CMK (cell line): Measurements from ENCODE around the gene FKBP2.

Experiments used
- DNase-seq: peaks from one replicate; pipeline ENCODE4 v3.0.0-alpha.2; 2010; ENCODE audit warnings: low read depth

Gene FKBP2

DNA sequence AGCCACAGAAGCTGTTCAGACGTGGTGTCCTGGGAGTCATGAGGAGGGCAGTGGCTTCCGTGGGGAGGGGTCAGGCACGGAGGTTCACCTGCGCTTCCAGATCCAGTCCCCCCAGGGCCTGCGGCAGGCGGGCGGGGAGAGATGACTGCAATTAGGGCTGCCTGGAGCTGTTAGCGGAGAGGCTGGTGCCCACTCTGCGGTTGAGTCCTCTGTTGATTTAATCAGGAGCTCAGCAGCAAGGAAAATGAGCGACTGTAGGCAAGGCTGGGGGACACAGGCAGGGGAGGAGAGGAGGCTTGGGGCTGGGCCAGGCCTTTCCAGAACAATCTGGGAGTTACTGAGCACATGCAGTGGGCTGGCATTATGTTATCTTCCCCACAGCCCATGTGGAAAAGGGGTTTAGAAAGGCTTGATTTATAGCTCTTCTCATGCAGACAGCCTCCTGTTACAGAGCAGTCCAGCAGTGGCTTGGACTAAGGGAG lies 23.5 kb downstream of the FKBP2 start:
- no peak for DNase-seq

DNA sequence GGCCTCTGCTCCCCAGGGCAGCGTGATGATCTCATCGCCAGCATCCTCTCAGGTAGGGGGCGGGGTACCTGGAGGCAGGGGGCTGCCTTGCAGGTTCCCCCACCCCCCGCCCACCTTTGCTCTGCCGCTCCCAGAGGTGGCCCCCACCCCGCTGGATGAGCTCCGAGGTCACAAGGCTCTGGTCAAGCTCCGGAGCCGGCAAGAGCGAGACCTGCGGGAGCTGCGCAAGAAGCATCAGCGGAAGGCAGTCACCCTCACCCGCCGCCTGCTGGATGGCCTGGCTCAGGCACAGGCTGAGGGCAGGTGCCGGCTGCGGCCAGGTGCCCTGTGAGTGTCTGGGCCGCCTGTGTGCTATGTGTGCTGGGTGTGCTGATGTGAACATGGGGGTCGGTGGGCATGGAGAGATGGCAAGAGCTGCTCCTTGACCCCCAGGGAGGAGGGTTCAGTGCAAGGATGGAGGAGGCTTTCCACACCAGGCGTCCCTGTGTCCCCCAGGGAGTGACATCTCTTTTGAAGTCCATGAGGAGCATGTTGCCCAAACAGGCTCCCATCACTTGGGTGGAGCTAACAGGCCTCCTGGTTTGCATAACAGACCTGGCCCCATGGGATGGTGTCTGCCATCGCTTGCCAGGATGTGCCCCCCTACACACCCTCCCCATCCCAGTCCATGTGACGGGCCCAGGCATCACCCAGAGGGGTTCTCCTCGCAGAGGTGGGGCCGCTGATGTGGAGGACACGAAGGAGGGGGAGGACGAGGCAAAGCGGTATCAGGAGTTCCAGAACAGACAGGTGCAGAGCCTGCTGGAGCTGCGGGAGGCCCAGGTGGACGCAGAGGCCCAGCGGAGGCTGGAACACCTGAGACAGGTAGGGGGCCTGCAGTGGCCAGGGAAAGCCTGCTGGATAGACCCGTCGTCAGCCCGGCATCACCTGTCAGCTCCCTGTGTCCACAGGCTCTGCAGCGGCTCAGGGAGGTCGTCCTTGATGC lies 24.6 kb downstream of the FKBP2 start:
- no peak for DNase-seq

DNA sequence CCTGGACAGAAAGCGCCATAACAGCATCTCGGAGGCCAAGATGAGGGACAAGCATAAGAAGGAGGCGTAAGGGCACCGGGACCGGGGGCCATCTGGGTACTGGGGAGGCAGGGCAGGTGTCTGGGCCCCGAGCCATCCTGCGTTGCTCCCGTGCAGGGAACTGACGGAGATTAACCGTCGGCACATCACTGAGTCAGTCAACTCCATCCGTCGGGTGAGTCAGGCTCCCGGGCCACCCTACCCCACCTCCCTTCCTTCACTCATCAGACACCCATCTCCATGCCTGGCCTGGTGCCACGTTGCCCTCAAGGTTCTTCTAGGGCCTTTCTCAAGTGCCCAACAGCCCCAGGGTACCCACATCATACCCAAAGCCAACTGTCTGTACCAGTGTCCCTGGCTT lies 25.4 kb downstream of the FKBP2 start:
- DNase-seq: no peak

DNA sequence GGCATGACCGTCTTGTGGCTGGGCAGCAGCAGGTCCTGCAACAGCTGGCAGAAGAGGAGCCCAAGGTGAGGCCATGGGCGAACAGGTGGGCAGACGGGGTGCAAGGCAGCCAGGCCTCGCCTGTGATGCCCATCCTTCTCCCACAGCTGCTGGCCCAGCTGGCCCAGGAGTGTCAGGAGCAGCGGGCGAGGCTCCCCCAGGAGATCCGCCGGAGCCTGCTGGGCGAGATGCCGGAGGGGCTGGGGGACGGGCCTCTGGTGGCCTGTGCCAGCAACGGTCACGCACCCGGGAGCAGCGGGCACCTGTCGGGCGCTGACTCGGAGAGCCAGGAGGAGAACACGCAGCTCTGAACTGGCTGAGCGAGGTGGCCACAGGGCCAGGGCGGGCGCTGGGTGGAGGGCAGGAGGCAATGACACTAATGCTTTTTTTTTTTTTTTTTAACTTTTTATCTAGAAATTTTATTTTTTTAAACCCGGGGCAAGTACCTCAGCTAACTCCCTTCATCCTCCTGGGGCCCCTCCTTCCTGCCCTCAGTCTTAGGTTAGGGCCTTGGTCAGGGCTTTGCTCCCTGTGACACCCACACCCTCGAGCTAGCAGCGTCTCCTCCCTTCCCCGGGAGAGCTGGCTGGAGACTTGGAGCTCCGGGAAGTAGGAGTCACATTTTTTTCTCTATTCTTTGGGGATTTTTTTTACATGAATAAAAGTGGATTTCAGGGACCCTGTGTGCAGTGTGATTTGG lies 26.5 kb downstream of the FKBP2 start:
- no peak for DNase-seq

DNA sequence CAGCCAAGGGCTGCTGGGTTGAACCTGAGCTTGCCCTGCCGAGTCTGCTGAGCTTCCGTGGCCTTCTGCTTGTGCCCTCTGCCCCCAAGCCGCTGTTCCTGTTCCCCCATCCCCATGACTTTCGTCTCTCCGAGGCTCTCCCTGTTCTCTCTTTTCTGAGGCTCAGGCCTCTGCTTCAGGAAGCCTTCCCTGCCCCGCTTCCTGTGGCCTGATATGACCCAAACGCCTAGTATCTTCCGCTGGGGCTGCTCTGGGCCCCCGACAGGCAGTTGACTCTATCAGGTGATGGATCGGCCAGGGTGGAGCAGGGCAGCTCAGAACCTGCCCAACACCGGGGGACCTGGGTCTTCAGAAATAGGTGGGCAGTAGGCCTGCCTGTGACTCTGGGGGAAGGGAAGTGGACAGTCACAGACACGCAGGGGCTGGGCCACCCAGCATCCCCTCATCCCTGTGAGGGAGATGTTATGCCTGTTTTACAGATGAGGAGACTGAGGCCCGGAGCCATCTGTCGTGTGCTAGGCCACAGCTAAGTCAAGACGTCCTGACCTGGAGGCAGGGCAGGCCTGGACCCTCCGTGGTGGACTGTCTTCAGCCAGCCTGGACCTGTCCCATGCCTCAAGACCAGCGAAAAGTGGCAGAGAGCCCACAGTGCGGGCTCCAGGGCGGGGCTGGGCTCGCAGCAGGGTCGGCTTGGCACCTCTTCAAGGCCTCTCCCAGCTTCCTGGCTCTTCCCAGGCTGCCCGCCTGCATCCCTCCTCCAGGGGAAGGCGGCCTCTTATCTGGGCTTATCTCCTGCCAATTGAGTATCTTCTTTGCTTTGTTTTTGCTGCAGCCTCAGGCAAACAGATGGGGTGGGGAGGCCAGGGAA lies 27.4 kb downstream of the FKBP2 start:
- DNase-seq: peak; percentile 68

DNA sequence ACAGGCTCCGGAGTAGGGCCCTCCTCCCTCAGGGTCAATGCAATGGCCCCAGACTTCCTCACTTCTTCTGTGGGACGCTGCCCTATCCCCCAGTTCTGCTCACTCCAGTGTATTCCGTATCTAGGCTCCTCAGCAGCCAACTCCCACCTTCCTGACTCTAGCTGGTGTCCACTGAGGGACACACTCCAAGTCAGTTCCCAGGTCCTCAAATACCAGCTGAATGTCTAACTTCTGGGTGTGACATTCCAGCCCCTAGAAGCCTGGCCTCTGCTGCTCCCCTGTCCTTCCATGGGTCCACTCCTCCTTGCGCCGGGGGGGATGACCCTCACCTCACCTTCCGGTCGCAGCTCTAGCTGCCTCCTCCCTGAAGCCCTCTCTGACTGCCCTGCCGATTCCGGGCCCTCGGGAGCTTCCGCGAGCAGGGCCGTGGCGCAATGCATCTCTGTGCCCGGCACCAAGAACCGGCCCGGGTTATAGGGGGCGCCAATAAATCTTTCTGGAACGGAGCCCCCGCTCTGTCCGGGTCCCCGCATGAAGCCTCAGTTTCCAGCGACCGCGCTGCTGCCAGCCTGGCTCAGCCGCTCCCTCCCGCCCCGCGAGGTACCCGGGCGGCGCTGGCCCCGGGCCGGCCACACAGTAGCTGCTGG lies 28.1 kb downstream of the FKBP2 start:
- DNase-seq: no peak

DNA sequence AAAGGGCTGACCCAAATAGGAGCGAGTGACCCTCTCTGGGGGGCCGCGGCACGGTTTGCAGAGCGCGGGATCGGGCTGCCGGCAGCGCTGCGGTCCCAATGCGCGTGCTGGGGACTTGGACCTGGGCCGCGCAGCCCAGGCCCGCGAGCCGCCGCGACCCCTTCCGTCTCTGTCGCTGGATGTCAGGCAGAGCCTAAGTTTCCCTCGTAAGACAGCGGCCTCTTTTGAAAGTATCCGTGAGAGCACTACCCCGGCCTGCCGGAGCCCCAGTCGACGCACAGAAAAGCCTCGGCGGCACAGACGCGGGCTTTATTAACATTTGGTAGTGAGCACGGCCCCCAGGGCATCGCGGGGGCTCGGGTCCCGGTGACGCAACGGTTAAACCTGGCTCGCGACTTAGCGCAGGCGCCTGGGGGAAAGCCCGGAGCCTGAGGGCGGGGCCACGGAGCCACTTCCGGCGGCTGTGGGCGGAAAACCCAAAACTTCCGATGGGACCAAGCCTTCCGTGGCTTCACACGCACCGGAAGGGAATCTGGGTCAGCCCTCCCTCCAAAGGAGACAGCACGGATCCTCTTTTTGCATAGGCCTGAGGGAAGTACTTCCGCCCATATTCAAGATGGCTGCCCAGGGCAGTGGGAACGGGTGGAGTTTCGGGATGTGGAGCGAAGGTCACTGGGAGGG lies 28.8 kb downstream of the FKBP2 start:
- DNase-seq: peak; percentile 96

DNA sequence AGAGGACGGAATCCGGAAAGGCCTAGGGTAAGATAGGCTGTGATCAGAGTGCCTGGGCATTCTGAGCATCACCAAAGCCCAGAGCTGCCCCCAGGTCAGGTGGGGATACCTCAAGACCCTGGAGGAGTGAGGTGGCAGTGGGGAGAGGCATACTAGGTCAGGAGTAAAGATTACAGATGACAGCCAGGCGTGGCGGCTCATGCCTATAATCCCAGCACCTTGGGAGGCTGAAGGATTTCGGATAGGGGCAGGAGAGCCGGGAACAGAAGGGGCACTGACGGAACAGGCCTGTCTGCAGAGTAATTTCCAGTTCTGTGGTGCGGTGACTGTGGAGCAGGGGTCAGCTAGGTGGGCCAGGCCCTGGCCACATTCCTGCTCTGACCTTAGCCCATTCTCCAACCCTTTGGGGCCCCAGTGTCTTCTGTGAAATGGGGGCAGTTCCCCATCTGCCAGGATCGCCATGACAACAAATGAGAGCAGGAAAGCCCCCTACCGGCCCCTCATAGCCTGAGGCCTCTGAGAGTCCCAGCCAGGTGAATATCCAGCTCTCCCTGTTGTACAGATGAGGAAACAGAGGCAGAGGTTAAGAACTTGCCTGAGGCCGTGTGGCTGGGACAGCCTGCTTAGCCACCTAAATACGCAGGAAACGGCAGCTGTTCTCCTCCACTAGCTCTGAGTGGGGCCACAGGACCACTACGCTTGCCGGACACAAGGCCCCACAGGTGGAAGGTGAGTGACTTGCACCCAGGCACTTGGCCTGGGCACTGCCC lies 34.3 kb downstream of the FKBP2 start:
- no peak for DNase-seq

DNA sequence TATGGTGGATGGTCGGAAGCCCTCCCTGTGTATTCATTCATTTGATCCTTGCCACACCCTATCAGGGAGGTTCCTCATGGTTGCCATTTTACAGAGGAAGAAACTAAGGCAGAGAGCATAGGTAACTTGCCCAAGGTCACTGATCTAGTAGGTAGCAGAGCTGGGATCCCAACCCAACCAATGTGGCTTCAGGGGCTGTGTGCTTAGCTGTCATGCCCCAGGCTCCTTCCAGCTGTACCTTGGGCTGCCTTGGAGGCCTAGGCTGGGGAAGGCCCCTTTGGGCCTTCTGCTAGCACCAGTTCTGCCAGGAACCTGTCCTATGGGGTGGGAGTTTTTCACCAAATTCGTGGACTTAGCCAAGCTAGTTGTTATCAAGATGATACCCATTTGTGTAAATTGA lies 34.9 kb downstream of the FKBP2 start:
- DNase-seq: no peak

DNA sequence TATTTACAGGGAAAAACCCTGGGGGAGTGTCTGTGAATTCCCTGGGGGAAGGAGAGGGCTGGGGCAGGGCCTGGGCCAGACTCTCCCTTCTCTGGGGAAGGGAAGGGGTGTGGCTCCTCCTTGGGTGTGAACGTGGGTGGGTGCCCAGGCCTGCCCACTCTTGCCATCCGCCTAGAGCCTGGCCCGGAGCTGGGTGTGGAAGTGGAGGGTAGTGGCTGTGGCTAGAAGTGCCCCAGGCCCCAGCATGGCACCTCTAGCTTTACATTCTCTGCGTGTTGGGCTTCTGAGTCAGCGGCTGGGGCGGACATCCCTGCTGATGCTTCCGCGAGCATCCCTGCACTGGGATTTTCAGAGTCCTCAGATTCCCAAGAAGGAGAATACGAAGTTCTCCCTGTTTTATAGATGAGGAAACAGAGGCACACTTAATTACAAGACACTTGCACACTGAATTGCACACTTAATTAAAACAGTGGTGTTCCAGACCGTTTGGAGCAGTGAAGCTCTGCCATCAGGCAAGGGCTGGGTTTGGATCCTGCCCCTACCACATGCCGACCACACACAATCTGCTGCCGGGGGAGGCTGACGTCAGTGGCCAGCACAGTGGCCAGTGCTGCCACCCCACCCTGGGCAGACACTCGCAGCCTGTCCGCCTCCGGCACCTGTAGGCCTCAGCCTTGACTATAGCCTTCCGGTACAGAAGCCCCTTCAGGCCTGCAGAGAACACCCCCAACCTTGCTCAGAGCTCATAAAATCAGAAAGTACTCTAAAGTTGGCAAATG lies 35.9 kb downstream of the FKBP2 start:
- no peak for DNase-seq

DNA sequence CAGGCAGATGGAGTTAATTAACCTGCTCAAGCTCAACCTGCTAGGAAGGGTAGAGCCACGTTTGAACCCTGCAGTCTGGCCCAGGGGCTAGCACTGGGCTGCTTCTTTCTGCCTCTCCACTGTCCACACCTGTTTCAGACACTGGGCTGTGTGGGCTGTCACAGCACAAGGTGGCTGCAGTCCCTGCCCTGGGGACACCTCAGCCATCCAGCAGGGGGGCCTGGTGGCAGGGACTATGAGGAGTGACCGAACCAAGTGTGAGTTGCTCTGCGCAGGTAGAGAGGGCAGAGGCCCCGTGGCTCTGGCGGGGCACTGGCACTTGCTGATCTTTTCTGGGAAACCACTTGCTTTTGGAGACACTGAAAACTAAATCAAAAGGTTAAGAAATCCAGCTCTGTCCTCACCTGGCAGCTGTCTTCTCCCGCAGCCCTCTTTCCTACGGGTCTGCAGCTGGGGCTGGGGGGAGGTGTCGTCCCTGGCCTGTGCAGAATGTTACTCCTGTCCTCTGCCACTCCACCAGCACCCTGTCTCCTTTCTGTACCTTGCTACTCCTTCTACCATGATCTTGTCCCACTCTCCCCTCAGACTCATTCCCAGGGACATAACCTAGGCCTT lies 37.8 kb downstream of the FKBP2 start:
- no peak for DNase-seq

DNA sequence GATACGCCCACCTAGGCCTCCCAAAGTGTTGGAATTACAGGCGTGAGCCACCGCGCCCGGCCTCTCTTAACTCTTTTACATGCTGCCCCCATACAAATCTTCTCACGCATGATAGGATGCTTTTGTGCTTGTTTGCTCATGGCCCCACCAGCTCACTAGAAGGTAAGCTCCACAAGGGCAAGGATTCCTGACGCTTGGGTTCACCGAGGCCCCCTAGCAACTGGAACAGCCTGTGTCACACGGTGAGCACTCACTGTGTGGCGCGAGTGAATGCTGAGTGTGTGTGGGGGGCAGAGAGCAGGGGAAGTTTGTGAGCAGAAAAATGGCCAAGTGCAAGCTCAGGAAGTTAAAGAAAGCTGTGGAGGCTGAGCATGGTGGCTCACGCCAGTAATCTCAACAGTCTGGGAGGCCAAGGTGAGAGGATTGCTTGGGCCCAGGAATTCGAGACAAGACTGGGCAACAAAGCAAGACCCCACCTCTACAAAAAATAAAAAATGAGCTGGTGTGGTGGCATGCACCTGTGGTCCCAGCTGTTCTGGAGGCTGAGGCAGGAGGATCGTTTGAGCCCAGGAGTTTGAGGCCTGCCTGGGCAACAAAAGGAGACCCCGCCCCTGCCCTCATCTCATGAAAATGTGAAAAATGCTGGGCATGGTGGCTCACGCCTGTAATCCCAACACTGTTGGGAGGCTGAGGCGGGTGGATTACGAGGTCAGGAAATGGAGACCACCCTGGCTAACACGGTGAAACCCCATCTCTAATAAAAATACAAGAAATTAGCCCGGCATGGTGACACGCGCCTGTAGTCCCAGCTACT lies 41.3 kb downstream of the FKBP2 start:
- no peak for DNase-seq

DNA sequence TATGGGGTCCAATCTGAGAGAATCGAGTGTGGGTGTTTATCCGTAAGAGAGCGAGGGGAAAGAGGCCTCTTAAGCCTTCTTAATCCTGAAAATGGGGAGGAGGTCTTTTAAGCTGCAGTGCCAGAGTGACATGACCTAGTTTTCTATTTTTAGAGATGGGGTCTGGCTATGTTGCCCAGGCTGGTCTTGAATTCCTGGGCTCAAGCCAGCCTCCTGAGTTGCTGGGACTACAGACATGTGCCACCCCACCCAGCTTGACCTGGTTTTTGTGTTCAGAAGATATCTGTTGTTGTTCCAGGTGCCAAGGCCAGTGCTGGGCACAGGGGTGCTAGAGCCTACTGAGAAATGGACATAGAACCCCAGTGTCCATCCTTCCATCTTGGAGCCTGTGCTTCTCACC lies 42.2 kb downstream of the FKBP2 start:
- DNase-seq: no peak

DNA sequence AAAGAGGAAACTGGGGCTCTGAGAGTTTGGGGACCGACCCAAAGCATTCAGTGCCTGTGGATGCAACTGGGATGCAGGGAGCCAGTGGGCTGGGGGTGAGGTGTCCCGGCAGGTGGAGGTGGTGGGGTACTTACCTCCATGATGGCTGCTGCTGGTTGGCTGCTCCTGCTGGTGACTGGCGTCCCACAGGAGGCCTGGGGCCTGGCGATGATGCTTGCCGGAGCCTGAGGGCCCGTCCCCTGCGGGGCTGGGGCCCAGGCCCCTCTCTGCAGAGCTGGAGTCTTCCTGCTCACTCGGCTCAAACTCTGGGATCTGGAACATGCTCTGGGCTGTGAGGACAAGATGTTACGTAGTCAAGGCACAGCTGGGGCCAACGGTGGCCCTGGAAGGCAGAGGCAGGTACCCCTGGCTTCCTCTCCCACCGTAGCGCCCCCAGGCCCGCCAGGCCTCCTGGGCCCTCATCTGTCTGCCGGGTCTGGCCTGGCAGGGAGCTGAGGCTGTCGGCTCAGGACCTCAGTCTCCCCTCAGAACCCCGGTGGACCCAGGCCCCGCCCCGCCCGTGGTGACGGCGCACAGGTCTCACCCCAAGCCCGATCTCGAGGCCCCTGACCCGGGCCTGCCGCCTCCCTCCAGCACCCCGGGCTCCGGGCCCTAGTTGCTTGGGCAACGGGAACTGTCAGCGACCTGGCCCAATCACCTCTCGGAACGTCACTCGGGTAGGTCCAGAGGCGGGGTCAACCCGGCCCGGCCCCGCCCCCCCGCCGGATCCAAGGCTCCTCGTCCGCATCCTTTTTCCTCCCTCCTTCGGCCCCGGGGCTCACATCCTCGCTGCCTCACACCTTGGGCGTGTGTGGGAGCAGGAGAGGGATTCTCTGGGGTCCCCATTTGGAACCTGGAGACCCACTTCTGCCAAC lies 43.4 kb downstream of the FKBP2 start, which contains the start of gene BAD:
BAD (minus strand) TSS at position 618 of the 914 bp plus-strand sequence; CDS start at position 321, 297 bp downstream.
- peak; percentile 77 for DNase-seq

DNA sequence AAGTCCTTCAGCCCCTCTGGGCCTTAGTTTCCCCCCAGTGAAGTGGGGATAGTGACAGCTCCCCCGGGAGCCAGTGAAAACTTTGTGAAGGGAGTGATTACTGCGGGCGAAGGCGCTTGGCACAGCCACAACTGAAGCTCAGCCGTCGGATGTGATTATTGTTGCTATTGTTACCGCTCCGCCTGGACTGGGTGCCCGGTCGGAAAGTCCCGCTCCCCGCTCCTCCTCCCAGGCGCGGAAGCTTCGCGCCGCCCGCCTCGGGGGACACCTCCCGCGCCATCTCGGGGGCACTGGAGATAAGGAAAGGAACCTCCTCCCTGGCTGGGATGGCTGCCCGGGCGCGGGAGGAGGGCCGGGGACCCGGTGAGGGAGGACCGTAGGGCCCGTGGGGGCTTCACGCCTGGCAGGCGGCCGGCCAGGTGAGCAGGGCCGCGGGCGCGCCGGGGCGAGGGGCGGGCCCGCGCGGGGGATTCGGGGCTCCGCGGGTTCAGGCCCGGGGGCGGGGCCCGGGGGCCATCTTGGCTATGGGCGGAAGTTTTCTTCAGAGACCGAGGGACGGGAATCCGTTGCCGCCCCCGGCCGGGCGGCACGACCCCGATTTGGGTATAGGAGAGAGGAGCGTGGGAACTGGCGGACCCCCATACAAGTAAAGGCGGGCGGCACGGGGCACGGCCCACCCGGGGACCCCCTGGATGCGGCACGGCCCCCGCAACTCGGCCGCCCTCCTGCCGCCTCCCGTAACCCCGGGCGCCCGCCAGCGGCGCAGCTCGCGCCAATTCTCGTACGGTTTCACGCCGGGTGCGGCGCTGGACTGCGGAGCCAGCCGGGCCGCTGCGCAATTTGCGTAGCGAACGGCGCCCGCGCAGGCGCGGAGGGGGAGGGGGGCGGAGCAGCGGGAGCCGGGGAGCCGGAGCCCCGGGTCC lies 44.3 kb downstream of the FKBP2 start, which contains the start of gene GPR137:
GPR137 (plus strand) TSS at position 887 of the 923 bp plus-strand sequence. CDS start 677 bp downstream, outside the sequence.
- DNase-seq: no peak
